HG02588 (cell line): ENCODE data around the gene RHOF.
"Not testable (repeated sequence)": the region's sequence is repeated elsewhere in the genome, so short reads cannot be mapped to it uniquely, and the experiment has no call there.

Experiments
- ATAC-seq: cut with Tn5 transposase; IDR thresholded peaks from one replicate; pipeline ENCODE4 v1.9.1; 2021; ENCODE audit warnings: mild to moderate bottlenecking, moderate library complexity; ENCODE audit not compliant: unreplicated experiment

Gene RHOF

GRCh38 chr12:121776190-121777098 lies 17.0 kb downstream of the RHOF start:
- ATAC-seq = no peak

- ATAC-seq = no peak
These were observed 18.0 kb downstream of the RHOF start for GRCh38 chr12:121775501-121775900.

GRCh38 chr12:121774968-121775474 lies 18.5 kb downstream of the RHOF start:
- ATAC-seq = no peak

- ATAC-seq = peak; percentile 64
These were observed 20.3 kb downstream of the RHOF start for GRCh38 chr12:121773011-121773777.

- ATAC-seq = no peak
These were observed 22.5 kb downstream of the RHOF start for GRCh38 chr12:121770813-121771625.

- no peak for ATAC-seq
These were observed 23.1 kb downstream of the RHOF start for GRCh38 chr12:121770388-121770787.

GRCh38 chr12:121769831-121770301 lies 23.6 kb downstream of the RHOF start:
- ATAC-seq = no peak

- ATAC-seq = no peak
These were observed 24.1 kb downstream of the RHOF start for GRCh38 chr12:121769297-121769830.

GRCh38 chr12:121767525-121768016 lies 25.9 kb downstream of the RHOF start:
- no peak for ATAC-seq

- no peak for ATAC-seq
These were observed 27.0 kb downstream of the RHOF start for GRCh38 chr12:121766290-121767039.

GRCh38 chr12:121765573-121765972 lies 27.9 kb downstream of the RHOF start:
- ATAC-seq = no peak

GRCh38 chr12:121764808-121765207 lies 28.7 kb downstream of the RHOF start:
- no peak for ATAC-seq

GRCh38 chr12:121762269-121762668 lies 31.2 kb downstream of the RHOF start:
- no peak for ATAC-seq

GRCh38 chr12:121758536-121758935 lies 35.0 kb downstream of the RHOF start:
- ATAC-seq = not testable (repeated sequence)

- no peak for ATAC-seq
These were observed 37.9 kb downstream of the RHOF start for GRCh38 chr12:121755591-121755990.

- no peak for ATAC-seq
These were observed 38.7 kb downstream of the RHOF start for GRCh38 chr12:121754836-121755235.

GRCh38 chr12:121753844-121754264 lies 39.6 kb downstream of the RHOF start:
- no peak for ATAC-seq

- ATAC-seq = no peak
These were observed 41.6 kb downstream of the RHOF start for GRCh38 chr12:121751749-121752351.

GRCh38 chr12:121751034-121751433 lies 42.5 kb downstream of the RHOF start:
- ATAC-seq = no peak
